ENCODE data around the gene CHCHD5.

The CHCHD5 gene

GRCh38 chr2:112625474-112626114 is 41.2 kb downstream of the CHCHD5 start:
- no peak for DNase-seq (ENCODE audit: low spot score)

- no peak for DNase-seq (ENCODE audit: low spot score)
Measured at GRCh38 chr2:112626604-112627059, 42.2 kb downstream of the CHCHD5 start.

- no peak for DNase-seq (ENCODE audit: low spot score)
Measured at GRCh38 chr2:112627060-112628040, 42.9 kb downstream of the CHCHD5 start.

- DNase-seq (ENCODE audit: low spot score), result no peak
Measured at GRCh38 chr2:112629224-112629623, 44.8 kb downstream of the CHCHD5 start.

GRCh38 chr2:112629823-112630222 is 45.4 kb downstream of the CHCHD5 start:
- DNase-seq (ENCODE audit: low spot score), result no peak

- DNase-seq (ENCODE audit: low spot score), result no peak
Measured at GRCh38 chr2:112630268-112630667, 45.9 kb downstream of the CHCHD5 start.

GRCh38 chr2:112633708-112634107 is 49.3 kb downstream of the CHCHD5 start:
- DNase-seq (ENCODE audit: low spot score), result no peak

GRCh38 chr2:112634153-112634873 is 49.9 kb downstream of the CHCHD5 start:
- DNase-seq (ENCODE audit: low spot score), result no peak

- DNase-seq (ENCODE audit: low spot score), result no peak
Measured at GRCh38 chr2:112634874-112635157, 50.4 kb downstream of the CHCHD5 start.

- no peak for DNase-seq (ENCODE audit: low spot score)
Measured at GRCh38 chr2:112636605-112637288, 52.3 kb downstream of the CHCHD5 start.

- no peak for DNase-seq (ENCODE audit: low spot score)
Measured at GRCh38 chr2:112637289-112637660, 52.9 kb downstream of the CHCHD5 start.

Measured in ecto neural progenitor cell (in vitro differentiated cells).